DMS153 treated with DMSO at 0.1 percent for 48 hours (cell line): Measurements from ENCODE around the gene PSMD13.
"Not testable (repeated sequence)": the region's sequence is repeated elsewhere in the genome, so short reads cannot be mapped to it uniquely, and the experiment has no call there.

Experiments
- DNase-seq: peaks from one replicate; lab custom pipeline; 2025; ENCODE audit not compliant: unreplicated experiment; lab: John Stamatoyannopoulos, UW

The PSMD13 gene

GRCh38 chr11:216081-216974 lies 20.4 kb upstream of the PSMD13 start:
- no peak for DNase-seq

- no peak for DNase-seq
Measured at GRCh38 chr11:217704-218103, 19.1 kb upstream of the PSMD13 start.

DNA sequence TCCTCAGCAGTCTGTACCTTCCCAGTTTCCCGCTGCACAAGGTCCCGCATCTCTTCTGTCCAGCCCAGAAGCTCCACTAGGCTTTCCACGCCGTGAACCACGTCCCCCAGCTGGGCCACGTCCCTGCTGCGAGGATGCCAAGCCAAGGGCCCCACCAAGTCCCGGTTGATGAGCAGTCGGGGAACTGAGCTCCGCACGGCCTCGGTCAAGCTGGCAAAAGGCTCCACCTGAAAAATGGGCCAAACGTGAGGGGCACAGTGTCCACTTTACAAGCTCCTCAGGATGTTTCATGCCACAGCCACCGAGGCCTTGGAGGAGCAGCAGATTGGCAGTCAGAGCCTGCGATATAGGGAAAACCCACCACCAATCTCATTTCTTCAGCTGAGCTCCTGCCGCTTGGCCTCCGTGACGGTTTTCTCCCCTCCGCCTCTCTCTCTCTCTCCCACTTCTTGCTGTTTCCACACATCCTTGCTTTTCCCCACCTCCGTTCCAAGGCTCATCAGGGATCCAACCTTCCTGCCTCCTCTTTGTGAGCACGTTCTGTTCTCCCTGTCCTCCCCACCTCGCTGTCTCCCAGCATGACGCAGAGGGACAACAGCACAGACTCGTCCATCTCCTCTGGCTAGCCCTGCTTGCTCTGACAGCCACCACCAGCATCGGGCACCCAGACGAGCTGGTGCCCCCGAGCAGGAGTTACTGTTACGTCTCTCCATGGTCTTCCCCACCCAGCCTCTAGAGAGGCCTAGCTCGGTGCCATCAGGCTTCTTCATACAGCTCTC lies 17.8 kb upstream of the PSMD13 start:
- no peak for DNase-seq

- DNase-seq, result not testable (repeated sequence)
Measured at GRCh38 chr11:220641-221215, 16.0 kb upstream of the PSMD13 start.

- DNase-seq, result no peak
Measured at GRCh38 chr11:221539-221938, 15.2 kb upstream of the PSMD13 start.

DNA sequence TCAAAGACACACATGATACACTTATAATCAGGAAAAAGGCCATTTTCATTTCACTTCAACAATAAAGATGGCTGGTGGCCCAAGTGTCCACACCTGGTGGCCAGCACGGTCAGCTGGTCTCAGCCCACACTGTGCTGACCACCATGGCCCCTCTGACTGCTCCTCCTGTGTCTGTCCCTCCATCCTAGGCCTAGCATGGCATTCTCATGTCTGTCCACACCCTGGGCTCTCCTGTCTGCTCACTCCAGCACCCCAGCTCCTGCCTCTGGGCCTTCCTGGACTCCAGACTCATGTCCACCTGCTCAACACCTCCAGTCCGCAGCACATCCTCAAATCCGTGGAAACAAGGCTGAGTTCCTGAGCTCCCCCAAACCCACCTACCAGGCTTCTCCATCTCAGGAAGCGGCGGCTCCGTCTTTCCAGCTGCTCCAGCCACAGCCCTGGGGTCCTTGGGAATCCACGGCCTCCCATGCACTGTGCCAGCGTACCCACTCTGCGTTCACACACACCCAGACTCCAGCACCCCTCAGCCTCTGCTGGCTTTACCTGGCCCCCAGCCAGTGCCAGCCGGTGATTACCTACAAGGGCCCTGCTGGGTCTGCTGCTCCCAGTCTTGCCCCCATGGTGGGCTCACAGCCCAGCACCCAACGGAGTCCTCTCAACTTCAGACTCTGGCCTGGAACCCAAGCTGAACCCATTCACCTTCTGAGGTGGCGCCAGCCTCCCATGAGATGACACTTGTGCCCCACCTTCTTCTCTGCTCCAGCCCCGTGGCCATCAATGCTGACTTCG lies 14.6 kb upstream of the PSMD13 start:
- no peak for DNase-seq

DNA sequence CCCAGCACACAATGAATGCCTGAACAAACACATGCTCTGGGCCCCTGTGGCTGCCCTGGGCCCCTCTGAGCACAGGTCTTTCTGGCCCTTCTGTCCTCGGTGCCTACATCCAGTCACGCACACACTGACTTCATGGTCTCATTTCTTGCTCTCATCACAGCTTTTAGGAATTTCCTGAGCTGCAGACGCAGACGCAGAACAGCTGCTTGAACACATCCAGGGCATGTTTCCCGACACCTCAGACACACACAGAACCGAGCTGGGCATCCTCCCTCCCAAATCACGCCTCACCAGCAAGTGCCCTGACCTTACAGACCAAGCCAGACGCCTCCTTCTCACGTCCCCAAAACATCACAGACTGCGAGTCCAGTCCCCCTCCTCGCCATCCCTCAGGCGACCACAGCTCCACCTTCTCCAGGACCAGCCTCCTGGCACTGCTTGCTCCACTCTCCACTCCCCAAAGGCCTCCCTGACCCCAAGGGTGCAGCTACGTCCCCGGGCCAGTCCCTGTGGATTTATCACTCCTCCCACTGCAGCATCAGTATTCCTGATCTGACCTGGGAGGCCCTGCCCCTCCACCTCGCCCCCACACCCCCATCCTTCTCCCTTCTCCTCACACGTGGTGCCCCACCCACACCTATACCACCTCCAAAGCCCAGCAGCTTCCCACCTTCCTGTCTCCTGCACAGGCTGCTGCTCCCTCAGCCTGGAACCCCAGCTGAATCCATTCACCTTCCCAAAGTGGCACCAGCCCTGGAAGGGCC lies 13.6 kb upstream of the PSMD13 start:
- DNase-seq, result no peak

GRCh38 chr11:223884-224283 lies 12.9 kb upstream of the PSMD13 start:
- DNase-seq, result no peak

GRCh38 chr11:224424-224823 lies 12.4 kb upstream of the PSMD13 start:
- DNase-seq, result no peak

DNA sequence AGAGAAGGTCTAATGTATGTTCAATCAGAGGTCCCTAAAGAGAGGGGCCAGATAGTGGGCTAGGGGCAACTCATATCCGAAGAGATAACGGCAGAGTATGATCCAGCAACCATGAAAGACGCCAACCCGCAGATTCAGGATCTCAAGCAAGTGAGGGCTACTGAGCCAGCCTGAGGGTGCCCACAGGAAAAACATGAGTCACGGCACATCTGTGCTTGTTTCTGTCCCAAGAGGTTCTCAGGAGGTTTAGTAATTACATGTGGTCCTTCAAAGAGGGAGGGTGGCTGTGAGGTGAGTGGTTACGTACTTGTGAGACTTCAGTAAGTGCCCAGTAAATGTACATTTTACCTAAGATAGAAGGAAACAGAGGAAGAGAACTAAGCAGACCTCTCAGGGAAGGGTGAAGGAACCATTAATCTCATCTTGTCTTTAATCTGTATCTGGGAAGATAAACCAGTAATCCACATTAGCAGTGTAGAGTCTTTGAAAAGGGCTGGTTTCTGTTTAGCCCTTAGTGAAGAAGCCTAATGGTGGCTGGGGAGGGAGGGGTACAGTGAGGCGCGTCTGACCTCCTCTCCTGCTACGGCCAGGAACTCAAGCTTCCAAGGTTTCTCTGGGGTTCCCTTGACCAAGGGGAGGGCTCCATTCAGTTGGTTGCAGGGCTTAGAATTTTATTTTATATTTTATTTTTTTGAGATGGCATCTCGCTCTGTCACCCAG lies 10.9 kb upstream of the PSMD13 start:
- DNase-seq, result no peak

DNA sequence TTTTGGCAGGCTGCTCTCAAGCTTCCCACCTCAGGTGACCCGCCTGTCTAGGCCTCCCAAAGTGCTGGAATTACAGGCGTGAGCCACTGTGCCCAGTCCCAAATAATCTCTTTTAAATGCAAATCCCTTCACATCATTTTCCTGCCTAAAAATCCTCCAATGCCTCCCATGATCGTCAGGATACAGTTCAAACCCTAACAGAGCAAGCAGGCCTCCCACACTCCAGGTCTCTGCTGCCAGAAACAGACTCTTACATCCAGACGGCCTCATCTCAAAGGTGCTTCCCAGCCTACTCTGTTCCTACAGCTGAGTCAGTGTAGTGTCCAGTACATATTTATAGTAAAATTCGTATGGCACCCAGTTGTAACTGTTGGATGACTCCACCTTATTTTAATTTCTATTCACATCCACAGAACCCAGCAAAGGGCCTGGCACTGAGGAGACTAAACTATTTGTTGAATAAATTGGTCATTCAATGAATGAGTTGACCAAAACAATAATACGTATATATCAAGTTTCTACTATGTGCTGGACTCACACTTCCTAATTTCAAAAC lies 8.9 kb upstream of the PSMD13 start:
- DNase-seq, result no peak

- no peak for DNase-seq
Measured at GRCh38 chr11:230431-230830, 6.3 kb upstream of the PSMD13 start.

DNA sequence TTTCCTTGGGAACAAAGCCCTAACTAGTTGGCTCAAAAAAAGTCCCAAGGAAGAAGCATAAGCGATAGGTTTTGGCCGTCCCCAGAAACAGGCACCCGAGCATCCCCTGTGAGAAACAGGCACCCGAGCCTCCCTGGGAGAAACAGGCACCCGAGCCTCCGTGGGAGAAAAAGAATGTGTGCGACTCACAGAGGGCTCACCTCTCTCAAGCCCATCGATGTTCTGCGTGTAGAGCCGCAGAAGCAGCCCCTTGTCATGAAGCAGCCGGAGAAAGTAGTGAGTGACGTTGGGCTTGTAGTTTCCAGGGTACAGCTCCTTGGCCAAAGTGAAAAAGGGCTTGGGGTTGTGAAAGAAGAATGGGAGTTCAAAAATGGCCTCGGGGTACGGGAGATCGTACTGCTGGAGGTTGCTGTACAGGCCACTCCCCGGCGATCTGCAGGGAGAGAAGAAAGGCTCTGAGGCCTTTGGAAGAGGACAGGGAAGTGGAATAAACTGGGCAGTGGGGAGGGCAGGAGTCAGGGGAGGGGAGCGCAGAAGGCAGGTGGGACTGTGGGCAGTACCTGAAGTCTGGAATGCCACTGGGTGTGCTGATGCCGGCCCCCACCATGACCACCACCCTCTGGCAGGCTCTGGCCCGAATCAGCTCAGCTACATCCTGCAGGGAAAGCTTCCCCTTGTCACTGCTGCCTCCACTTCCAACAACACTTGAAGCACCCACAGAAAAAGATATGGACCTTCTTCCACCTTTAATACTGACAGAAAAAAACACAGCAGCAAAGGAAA lies 3.8 kb upstream of the PSMD13 start:
- no peak for DNase-seq

- no peak for DNase-seq
Measured at GRCh38 chr11:235180-235579, 1.6 kb upstream of the PSMD13 start.

DNA sequence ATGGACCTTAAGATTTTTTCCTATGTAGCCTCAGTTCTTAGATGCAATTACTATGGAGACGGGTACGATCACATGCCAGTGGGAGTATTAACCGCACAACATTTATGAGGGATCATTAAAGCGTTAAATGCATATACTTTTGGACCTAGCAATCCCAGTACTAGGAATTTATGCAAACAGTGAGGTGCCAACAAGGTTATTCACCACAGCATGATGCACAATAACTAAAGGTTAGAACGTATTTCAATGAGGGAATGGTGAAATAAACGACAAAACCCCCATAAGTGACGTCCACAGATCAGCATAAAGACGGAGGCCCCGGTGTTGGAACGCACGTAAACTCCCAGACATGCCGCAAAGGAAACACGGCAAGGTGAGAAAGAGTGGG lies 1.2 kb upstream of the PSMD13 start:
- no peak for DNase-seq

DNA sequence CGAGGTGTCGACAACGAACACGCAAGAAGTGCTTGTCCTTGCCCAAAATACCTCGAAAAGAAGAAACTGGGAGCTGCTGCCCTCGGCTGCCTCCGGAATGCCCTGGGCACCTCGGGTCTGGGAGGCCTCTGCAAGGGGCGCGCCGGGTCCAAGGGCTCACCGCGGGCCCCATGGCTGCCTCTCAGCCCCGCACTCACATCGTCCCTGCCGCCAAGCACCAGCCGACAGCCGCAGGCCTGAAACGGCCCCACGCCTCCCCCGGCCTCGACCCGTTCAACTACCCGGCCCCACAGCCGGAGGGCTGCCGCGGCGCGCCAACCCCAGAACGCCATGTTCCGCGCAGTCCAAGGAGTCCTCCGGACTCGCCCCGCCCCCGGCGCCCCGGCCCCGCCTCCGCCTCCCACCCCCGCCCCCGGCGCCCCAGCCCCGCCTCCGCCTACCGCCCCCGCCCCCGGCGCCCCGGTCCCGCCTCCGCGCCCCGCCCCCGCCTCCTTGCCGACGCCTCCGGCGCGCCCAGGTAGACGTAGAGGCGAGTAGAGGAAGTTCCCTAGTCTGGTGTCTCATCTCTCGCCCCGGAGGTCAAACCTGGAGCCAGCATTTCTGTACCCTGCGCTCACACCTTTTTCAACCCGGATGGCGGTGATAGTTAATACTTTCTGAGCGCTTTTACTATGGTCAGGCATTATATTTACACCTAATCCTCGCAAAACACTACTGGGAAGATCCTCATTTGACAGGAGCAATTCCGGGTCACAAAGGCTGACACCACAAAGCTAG lies 591 bp upstream of the PSMD13 start, which contains the start of gene SIRT3:
TSS of gene SIRT3 (minus strand) at position 346 of the 777 bp plus-strand sequence. CDS start at position 332, 14 bp downstream.
- peak; percentile 56 for DNase-seq

GRCh38 chr11:238346-238745 lies 1.6 kb downstream of the PSMD13 start:
- DNase-seq, result not testable (repeated sequence)

DNA sequence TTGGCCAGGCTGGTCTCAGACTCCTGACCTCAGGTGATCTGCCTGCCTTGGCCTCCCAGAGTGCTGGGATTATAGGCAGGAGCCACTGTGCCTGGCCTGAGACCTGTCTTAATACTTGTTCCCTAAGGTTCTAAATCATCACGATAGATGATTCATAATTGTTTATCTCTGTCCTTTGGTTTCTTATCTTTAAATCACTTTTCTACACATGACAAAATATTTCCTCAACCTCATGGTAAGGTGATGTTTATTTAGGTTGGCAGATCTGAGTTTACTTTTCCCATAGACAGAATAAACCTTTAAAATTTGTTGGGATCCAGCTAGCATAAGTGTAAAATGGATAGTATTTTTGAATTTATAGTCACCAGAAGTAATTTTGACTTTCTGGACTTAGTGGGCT lies 3.5 kb downstream of the PSMD13 start:
- DNase-seq, result no peak
